22Rv1 (cell line): ENCODE data around the gene PTRHD1.
"Not testable (repeated sequence)": the region's sequence is repeated elsewhere in the genome, so short reads cannot be mapped to it uniquely, and the experiment has no call there.

Experiments used
- H3K27ac ChIP-seq: fragments of 450-650 bp; 2 replicates; pipeline ENCODE4 v1.5.1; 2017
- ZFX ChIP-seq: fragments of 450-650 bp; IDR thresholded peaks from 2 replicates; pipeline ENCODE4 v1.6.1; 2017; ENCODE audit warnings: antibody characterized with exemption, borderline replicate concordance
- TF ChIP-seq, protein P1 (sequence below): fragments of 450-650 bp; IDR thresholded peaks from 2 replicates; pipeline ENCODE4 v1.5.1; 2017; ENCODE audit warnings: mild to moderate bottlenecking

PTRHD1 gene

DNA sequence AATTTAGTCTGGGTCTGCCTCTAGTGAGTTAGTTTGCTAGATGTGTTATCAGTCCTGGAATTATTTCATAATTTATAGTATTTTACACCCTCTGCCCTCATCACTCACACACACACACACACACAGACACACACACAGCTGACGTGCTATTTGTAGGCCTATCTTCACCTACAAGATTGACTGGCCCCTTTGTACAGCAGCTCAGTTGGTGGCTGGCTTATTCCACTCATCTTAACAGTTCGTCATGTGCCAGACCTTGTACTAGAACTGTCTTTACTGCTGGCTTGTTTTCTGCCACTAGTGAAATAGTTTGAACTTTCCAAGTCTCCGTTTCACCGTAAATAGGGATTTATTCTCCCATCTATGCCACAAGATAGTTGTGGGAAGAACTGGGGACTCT lies 21.3 kb upstream of the PTRHD1 start:
- no peak overlapping the region for H3K27ac ChIP-seq
- no peak for TF ChIP-seq ZFX
- TF ChIP-seq, protein P1, sequence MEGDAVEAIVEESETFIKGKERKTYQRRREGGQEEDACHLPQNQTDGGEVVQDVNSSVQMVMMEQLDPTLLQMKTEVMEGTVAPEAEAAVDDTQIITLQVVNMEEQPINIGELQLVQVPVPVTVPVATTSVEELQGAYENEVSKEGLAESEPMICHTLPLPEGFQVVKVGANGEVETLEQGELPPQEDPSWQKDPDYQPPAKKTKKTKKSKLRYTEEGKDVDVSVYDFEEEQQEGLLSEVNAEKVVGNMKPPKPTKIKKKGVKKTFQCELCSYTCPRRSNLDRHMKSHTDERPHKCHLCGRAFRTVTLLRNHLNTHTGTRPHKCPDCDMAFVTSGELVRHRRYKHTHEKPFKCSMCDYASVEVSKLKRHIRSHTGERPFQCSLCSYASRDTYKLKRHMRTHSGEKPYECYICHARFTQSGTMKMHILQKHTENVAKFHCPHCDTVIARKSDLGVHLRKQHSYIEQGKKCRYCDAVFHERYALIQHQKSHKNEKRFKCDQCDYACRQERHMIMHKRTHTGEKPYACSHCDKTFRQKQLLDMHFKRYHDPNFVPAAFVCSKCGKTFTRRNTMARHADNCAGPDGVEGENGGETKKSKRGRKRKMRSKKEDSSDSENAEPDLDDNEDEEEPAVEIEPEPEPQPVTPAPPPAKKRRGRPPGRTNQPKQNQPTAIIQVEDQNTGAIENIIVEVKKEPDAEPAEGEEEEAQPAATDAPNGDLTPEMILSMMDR = no peak

DNA sequence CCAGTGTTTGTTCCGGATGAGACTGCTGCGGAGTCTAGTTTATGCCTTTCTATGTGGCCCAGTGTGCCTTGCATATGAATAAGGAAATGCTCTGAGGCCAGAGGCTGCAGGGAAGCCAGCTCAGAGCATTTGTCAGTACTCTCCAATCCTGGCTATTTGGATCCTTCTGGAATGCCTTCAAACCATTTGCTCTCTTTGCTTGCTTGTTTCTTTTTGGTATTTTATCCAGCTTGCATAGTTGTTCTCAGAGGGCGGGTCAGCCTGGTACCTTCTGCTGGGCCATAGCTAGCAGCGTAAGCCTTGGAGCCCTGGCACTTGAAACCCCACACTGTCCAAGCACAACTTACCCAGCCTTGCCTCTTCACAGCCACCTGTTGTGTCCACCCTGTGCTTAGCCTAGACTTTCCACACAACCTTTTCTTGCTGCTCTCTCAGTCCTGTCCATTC lies 20.5 kb upstream of the PTRHD1 start:
- TF ChIP-seq ZFX = no peak
- TF ChIP-seq, protein P1 = no peak
- H3K27ac ChIP-seq = no peak overlapping the region

DNA sequence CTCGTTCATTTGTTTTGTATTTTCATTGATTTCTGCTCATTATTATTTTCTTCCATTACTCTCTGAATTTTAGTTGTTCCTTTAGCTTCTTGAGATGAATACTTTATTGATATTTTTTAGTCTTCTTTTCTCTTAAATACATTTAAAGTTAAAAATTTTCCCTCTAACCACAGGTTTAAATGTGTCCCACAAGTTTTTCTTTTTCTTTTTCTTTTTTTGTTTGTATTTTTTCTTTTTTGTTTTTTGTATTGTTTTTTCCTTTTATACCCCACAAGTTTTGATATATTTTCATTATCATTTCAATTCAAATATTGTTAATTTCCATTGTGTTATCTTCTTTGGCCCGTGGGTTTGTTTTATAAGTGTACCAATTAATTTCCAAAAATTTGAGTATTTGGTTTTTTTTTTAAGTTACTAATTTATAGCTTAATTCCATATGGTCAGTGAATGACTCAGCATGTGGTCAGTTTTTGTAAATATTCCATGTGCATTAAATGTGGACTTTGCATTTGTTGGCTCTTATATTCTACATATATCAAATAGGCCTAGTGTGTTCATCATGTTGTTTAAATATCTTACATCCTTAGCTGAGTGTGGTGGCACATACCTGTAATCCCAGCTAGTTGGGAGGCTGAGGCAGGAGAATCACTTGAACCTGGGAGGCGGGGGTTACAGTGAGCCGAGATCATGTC lies 16.3 kb upstream of the PTRHD1 start:
- TF ChIP-seq ZFX = no peak

DNA sequence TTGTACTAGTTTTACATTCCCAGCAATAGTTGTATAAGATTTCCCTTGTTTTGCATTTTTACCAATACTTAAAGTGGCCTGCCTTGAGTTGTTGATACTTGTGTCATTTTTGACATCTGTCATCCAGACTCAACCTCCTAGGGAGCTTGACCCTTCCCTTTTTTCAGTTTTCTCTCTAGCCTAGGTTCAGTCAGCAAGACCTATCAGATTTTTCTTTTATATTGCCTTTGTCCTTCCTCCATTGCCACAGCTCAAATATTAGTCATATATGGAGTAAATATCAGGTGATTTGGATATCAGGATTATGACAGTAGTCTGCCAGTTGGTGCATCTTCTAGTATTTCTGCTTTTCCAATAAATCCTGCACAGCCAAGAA lies 13.5 kb upstream of the PTRHD1 start:
- TF ChIP-seq, protein P1 = no peak
- no peak for TF ChIP-seq ZFX
- peak overlapping the region; percentile 56 for H3K27ac ChIP-seq

More for the DNA sequence above, 16.3 kb upstream of the PTRHD1 start:
- H3K27ac ChIP-seq = no peak overlapping the region

DNA sequence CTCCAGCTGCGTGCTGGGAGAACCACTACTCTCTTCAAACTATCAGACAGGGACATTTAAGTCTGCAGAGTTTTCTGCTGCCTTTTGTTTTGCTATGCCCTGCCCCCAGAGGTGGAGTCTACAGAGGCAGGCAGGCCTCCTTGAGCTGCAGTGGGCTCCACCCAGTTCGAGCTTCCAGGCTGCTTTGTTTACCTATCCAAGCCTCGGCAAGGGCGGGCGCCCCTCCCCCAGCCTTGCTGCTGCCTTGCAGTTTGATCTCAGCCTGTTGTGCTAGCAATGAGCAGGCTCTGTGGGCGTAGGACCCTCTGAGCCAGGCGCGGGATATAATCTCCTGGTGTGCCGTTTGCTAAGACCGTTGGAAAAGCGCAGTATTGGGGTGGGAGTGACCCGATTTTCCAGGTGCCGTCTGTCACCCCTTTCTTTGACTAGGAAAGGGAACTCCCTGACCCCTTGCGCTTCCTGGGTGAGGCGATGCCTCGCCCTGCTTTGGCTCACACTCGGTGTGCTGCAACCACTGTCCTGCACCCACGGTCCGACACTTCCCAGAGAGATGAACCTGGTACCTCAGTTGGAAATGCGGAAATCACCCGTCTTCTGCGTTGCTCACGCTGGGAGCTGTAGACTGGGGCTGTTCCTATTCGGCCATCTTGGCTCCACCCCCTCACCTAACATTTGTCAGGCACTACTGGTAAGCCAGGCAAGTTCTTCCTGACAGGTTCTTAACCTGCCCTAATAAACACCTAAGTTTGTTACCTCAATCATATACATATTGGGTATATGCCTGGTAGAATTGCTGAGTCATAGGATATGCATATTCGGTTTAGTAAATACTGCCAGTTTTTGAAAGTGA lies 12.8 kb upstream of the PTRHD1 start:
- peak overlapping the region; percentile 56 for H3K27ac ChIP-seq

DNA sequence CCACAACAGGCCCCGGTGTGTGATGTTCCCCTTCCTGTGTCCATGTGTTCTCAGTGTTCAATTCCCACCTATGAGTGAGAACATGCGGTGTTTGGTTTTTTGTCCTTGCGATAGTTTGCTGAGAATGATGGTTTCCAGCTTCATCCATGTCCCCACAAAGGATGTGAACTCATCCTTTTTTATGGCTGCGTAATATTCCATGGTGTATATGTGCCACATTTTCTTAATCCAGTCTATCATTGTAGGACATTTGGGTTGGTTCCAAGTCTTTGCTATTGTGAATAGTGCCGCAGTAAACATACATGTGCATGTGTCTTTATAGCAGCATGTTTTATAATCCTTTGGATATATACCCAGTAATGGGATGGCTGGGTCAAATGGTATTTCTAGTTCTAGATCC lies 7.3 kb upstream of the PTRHD1 start:
- H3K27ac ChIP-seq = not testable (repeated sequence)

DNA sequence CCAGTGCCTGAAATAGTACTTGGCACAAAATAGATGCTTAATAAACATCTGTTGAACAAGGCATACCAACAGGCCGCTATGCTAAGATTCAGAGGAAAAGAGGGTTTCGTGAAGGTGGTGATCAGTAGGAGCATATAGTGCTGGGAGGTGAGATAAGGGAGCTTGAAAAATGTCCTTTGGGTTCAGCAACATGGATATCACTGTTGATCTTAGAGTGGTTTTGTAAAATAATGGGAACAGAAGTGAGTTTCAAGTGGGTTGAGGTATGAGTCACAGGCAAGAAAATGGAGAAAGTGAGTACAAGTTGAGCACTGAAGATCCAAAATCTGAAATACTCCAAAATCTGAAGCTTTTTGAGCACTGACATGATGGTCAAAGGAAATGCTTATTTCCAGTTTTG lies 4.5 kb upstream of the PTRHD1 start:
- H3K27ac ChIP-seq = no peak overlapping the region
- TF ChIP-seq, protein P1 = no peak
- TF ChIP-seq ZFX = no peak

DNA sequence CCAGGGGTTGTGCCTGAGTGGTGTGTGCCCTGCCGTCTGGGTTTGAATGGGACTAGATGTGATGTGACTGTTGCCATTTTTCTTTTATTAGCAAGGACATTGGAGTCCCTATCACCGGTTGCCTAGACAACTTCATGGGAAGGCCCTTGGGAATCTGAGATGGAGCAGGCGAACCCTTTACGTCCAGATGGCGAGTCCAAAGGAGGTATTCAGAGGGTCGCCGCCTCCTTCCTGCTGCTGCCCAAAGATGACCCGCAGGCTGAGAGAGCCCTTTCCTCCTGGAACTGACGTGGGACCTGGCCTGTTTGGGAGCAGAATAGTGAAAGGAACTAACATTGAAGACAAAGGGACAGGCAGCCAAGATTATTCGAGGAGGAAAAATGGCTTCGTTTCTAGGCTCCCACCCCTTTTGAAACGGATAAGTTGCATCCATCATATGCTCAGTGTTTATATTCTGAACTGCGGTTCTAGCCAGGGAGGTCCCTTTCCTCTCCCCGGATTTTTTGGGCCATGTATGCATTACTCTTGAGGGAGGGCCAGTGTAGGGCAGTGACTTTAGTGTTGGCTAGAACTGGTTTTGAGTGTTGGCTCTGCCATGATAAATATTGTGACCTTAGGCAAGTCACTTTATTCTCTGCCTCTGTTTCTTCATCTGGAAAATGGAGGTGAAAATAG lies 707 bp upstream of the PTRHD1 start:
- peak overlapping the region; percentile 89 for H3K27ac ChIP-seq
- TF ChIP-seq, protein P1 = no peak
- no peak for TF ChIP-seq ZFX
